Suprapubic skin (tissue), 4 donors: ENCODE measurements around the gene LDLRAD4.

Experiments
- EP300 ChIP-seq: sonication (generic); formaldehyde crosslinking; IDR thresholded peaks from one replicate; pipeline ENCODE4 v1.6.1; 2017; ENCODE audit warnings: antibody characterized with exemption
- POLR2A ChIP-seq, 2 donors: fragments of 450-650 bp; IDR thresholded peaks; one replicate each; pipeline ENCODE4 v1.6.1; 2017; ENCODE audit warnings: antibody characterized with exemption in 2 of 2, mild to moderate bottlenecking in 2 of 2, moderate library complexity in 2 of 2
- POLR2AphosphoS5 ChIP-seq, 3 donors: sonication (generic); formaldehyde crosslinking; IDR thresholded peaks; one replicate each; pipeline ENCODE4 v1.6.1; 2017; ENCODE audit warnings: antibody characterized with exemption in 3 of 3
- TF ChIP-seq, protein P1 (sequence below), 2 donors: fragments of 200-600 bp in 1 of 2; fragments of 450-650 bp in 1 of 2; sonication (generic) in 1 of 2; IDR thresholded peaks; one replicate each; pipeline ENCODE4 v1.5.1; 2016 to 2019; ENCODE audit warnings: antibody characterized with exemption in 2 of 2, mild to moderate bottlenecking in 1 of 2, moderate library complexity in 1 of 2

- TF ChIP-seq, protein P1, sequence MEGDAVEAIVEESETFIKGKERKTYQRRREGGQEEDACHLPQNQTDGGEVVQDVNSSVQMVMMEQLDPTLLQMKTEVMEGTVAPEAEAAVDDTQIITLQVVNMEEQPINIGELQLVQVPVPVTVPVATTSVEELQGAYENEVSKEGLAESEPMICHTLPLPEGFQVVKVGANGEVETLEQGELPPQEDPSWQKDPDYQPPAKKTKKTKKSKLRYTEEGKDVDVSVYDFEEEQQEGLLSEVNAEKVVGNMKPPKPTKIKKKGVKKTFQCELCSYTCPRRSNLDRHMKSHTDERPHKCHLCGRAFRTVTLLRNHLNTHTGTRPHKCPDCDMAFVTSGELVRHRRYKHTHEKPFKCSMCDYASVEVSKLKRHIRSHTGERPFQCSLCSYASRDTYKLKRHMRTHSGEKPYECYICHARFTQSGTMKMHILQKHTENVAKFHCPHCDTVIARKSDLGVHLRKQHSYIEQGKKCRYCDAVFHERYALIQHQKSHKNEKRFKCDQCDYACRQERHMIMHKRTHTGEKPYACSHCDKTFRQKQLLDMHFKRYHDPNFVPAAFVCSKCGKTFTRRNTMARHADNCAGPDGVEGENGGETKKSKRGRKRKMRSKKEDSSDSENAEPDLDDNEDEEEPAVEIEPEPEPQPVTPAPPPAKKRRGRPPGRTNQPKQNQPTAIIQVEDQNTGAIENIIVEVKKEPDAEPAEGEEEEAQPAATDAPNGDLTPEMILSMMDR (IDR thresholded peaks at IDR 0.05), result no peak
- TF ChIP-seq POLR2A (IDR thresholded peaks at IDR 0.05) (no peak), POLR2AphosphoS5 (IDR thresholded peaks at IDR 0.05) (no peak), EP300 (no peak)
These were observed 376.0 kb downstream of the LDLRAD4 start for GRCh38 chr18:13594551-13594950.
